Spleen (tissue), 11 donors: ENCODE results near the gene TRAPPC12. TPM values are rescaled to one million over a fixed set of nuclear protein-coding genes. Genes with fewer than 3 reads are reported as not detected.
"Not testable (repeated sequence)": the region's sequence is repeated elsewhere in the genome, so short reads cannot be mapped to it uniquely, and the experiment has no call there.

Source experiments
- DNase-seq: peaks from one replicate; pipeline ENCODE4 v3.0.0-alpha.2; 2020
- H3K27ac ChIP-seq, 8 donors: fragments of 200-600 bp; sonication (generic) in 7 of 8; 1 replicate in 4 of 8; 2 replicates in 4 of 8; pipeline versions ENCODE4 v1.5.0 to v1.8.0; 2016 to 2021; ENCODE audit warnings: inconsistent platforms in 4 of 8, mild to moderate bottlenecking in 4 of 8, moderate library complexity in 1 of 8
- H3K27me3 ChIP-seq, 7 donors: fragments of 200-600 bp; sonication (generic) in 6 of 7; replicated peaks in 1 of 7; 1 replicate in 4 of 7; 2 replicates in 3 of 7; pipeline versions ENCODE4 v1.5.0 to v1.8.0; 2016 to 2021; ENCODE audit warnings: inconsistent platforms in 3 of 7, mild to moderate bottlenecking in 1 of 7
- H3K36me3 ChIP-seq, 6 donors: fragments of 200-600 bp; sonication (generic) in 5 of 6; 1 replicate in 4 of 6; 2 replicates in 2 of 6; pipeline versions ENCODE4 v1.5.0 to v1.8.0; 2016 to 2021; ENCODE audit warnings: inconsistent platforms in 2 of 6
- H3K4me1 ChIP-seq, 6 donors: fragments of 200-600 bp; sonication (generic) in 5 of 6; 1 replicate in 3 of 6; 2 replicates in 3 of 6; pipeline versions ENCODE4 v1.5.0 to v1.8.0; 2016 to 2021; ENCODE audit warnings: inconsistent platforms in 3 of 6
- H3K4me3 ChIP-seq, 8 donors: fragments of 200-600 bp; sonication (generic) in 7 of 8; 1 replicate in 4 of 8; 2 replicates in 4 of 8; pipeline versions ENCODE4 v1.5.0 to v1.8.0; 2016 to 2021; ENCODE audit warnings: inconsistent platforms in 4 of 8, mild to moderate bottlenecking in 4 of 8, moderate library complexity in 2 of 8
- H3K9me3 ChIP-seq, 8 donors: fragments of 200-600 bp; sonication (generic) in 7 of 8; 1 replicate in 4 of 8; 2 replicates in 4 of 8; pipeline versions ENCODE4 v1.5.0 to v1.8.0; 2016 to 2021; ENCODE audit warnings: inconsistent platforms in 4 of 8
- CTCF ChIP-seq, 11 experiments: fragments of 200-600 bp in 7 of 11; fragments of 450-650 bp in 4 of 11; sonication (generic) in 4 of 11; IDR thresholded peaks in 8 of 11; conservative IDR thresholded peaks in 3 of 11; 1 replicate in 7 of 11; 2 replicates in 4 of 11; pipeline versions ENCODE4 v1.4.0 to v1.8.0; 2016 to 2021; ENCODE audit warnings: antibody characterized with exemption in 11 of 11, inconsistent platforms in 4 of 11, mild to moderate bottlenecking in 1 of 11
- POLR2A ChIP-seq, 3 donors: fragments of 450-650 bp; IDR thresholded peaks; one replicate each; pipeline ENCODE4 v1.5.1; 2017; ENCODE audit warnings: antibody characterized with exemption in 3 of 3, mild to moderate bottlenecking in 1 of 3
- POLR2AphosphoS5 ChIP-seq, 3 donors: sonication (generic); formaldehyde crosslinking; IDR thresholded peaks; one replicate each; pipeline ENCODE4 v1.5.1; 2017; ENCODE audit warnings: antibody characterized with exemption in 3 of 3
- WGBS, 5 donors: extraction: QIAGEN DNeasy Blood & Tissue Kit in 3 of 5; methylation state at CpG; one replicate each; pipeline versions ENCODE4 v1.1.5 to v1.1.7; 2013 to 2018; 5-methylcytosine and 5-hydroxymethylcytosine counted together
- intact Hi-C: fragments of 100-400 bp; cut with DNase I; formaldehyde crosslinking; loops from one replicate; pipeline ENCODE4 v1.15.0; 2023; ENCODE audit warnings: low total_unique reads
- polyA plus RNA-seq, 3 donors: library from polyadenylated mRNA; stranded (reverse); fragments of 200-250 nt; gene quantifications; one replicate each; pipeline ENCODE4 v1.2.1, GENCODE V29; 2013
- total RNA-seq, 7 donors: library from RNA; depleted of rRNA in 3 of 7; stranded (reverse); fragments of >200 nt in 3 of 7; fragmentation: NEBNext Ultra II Directional in 4 of 7; extraction: Animal tissue kit (Norgen Biotek cat#: 25700) in 4 of 7; gene quantifications; one replicate each; pipeline versions ENCODE4 v1.1.0 to v1.2.1, GENCODE V29; 2016 to 2021
- donor health status: healthy with polysubstance abuse.
- donor health status: DM: no; HTN: no; CAD: no; lungs with moderate emphysema.
- donor health status: DM: no; HTN: no; CAD: no.
- donor health status: Bipolar disorder and iron deficiency.
- donor health status: healthy.
- donor health status: DM: no; HTN: no; CAD: no.
- donor health status: DM: yes; HTN: yes; CAD: no.

The TRAPPC12 gene
- total and polyA plus RNA-seq, 10 donors = 70.2 to 132 (median 97.1) TPM

GRCh38 chr2:3365219-3365618 is 14.3 kb upstream of the TRAPPC12 start:
- DNase-seq = no peak
- 81 to 89% (median 87%) methylated on average over 5 of the region's 5 CpGs for WGBS, 5 donors
- intact Hi-C loops = no loop called here

GRCh38 chr2:3368261-3368722 is 11.2 kb upstream of the TRAPPC12 start:
- 92 to 99% (median 96%) methylated on average over 4 of the region's 4 CpGs for WGBS, 5 donors
- intact Hi-C loops = no loop called here

More at GRCh38 chr2:3365219-3365618, 14.3 kb upstream of the TRAPPC12 start:
- Histone ChIP-seq H3K4me1 (peaks cover 0 to 28% (median 15%) of the 10 kb centered on the region in 6 donors), H3K4me3 (no peak overlapping the region), H3K36me3 (no peaks in the 10 kb centered on the region), H3K27ac (no peak overlapping the region), H3K9me3 (no peaks in the 10 kb centered on the region), H3K27me3 (no peaks in the 10 kb centered on the region)
- TF ChIP-seq POLR2AphosphoS5 (IDR thresholded peaks at IDR 0.05) (no peak), POLR2A (IDR thresholded peaks at IDR 0.05) (no peak), CTCF (IDR thresholded peaks at IDR 0.05 in 8 of 11, conservative IDR thresholded peaks at IDR 0.05 in 3 of 11) (no peak)

GRCh38 chr2:3369340-3370181 is 9.9 kb upstream of the TRAPPC12 start:
- WGBS, 5 donors = 87 to 95% (median 89%) methylated on average over 25 to 33 of the region's 34 CpGs
- intact Hi-C loops, H3K4me3 ChIP-seq, H3K27me3 ChIP-seq, H3K36me3 ChIP-seq, H3K9me3 ChIP-seq, DNase-seq, H3K27ac ChIP-seq: not testable (repeated sequence)
- peaks cover 0 to 10% (median 9%) of the 10 kb centered on the region in 6 donors for H3K4me1 ChIP-seq

More at GRCh38 chr2:3368261-3368722, 11.2 kb upstream of the TRAPPC12 start:
- no peaks in the 10 kb centered on the region for H3K27me3 ChIP-seq
- no peak for DNase-seq
- no peak overlapping the region for H3K4me3 ChIP-seq
- H3K27ac ChIP-seq = no peak overlapping the region
- no peaks in the 10 kb centered on the region for H3K9me3 ChIP-seq
- TF ChIP-seq CTCF (IDR thresholded peaks at IDR 0.05 in 8 of 11, conservative IDR thresholded peaks at IDR 0.05 in 3 of 11) (no peak), POLR2A (IDR thresholded peaks at IDR 0.05) (no peak), POLR2AphosphoS5 (IDR thresholded peaks at IDR 0.05) (no peak)
- peaks cover 0 to 10% (median 9%) of the 10 kb centered on the region in 6 donors for H3K4me1 ChIP-seq
- H3K36me3 ChIP-seq = no peaks in the 10 kb centered on the region

GRCh38 chr2:3376821-3377220 is 2.7 kb upstream of the TRAPPC12 start:
- Histone ChIP-seq H3K9me3 (peaks cover 0 to 11% (median 0%) of the 10 kb centered on the region in 8 donors), H3K27ac (peak overlapping the region in 5 of 8 donors; percentile 89 to 98 (median 94)), H3K4me3 (peak overlapping the region in 6 of 8 donors; percentile 80 to 98 (median 96)), H3K36me3 (peaks cover 0 to 4% (median 0%) of the 10 kb centered on the region in 6 donors), H3K27me3 (no peaks in the 10 kb centered on the region), H3K4me1 (peaks cover 22 to 55% (median 46%) of the 10 kb centered on the region in 6 donors)
- intact Hi-C loops = no loop called here
- no peak for DNase-seq
- 67 to 76% (median 70%) methylated on average over 6 of the region's 6 CpGs for WGBS, 5 donors
- TF ChIP-seq POLR2A (IDR thresholded peaks at IDR 0.05) (no peak), POLR2AphosphoS5 (IDR thresholded peaks at IDR 0.05) (no peak), CTCF (IDR thresholded peaks at IDR 0.05 in 8 of 11, conservative IDR thresholded peaks at IDR 0.05 in 3 of 11) (no peak)
